NCI-H2107 treated with DMSO at 0.1 percent for 48 hours (cell line): ENCODE measurements around the gene SC5D.

Source experiments
- DNase-seq: peaks from one replicate; lab custom pipeline; 2025; ENCODE audit not compliant: unreplicated experiment; lab: John Stamatoyannopoulos, UW

Gene SC5D, protein sequence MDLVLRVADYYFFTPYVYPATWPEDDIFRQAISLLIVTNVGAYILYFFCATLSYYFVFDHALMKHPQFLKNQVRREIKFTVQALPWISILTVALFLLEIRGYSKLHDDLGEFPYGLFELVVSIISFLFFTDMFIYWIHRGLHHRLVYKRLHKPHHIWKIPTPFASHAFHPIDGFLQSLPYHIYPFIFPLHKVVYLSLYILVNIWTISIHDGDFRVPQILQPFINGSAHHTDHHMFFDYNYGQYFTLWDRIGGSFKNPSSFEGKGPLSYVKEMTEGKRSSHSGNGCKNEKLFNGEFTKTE

GRCh38 chr11:121292495-121293287 is at the start of gene SC5D:
Gene SC5D, plus strand, starts transcription at chr11:121292771. Its CDS starts 10,605 bp downstream, at chr11:121303376.
- DNase-seq = peak; percentile 85

DNA sequence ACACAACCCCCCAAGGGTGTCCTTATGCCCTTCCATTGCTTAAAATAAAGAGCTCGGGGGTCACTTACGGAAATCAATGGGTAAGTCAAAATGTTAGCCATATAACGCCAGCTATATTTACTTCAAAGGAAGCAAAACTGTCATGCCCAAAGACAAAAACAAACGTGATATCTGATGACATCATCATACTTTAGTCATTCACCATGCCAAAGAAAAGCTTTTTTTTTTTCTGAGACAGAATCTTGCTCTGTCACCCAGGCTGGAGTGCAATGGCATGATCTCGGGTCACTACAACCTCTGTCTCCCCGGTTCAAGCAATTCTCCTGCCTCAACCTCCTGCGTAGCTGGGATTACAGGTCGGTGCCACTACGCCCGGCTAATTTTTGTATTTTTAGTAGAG is 47.7 kb upstream of the SC5D start:
- DNase-seq = no peak

- DNase-seq = no peak
Observed at GRCh38 chr11:121246021-121246768, 46.4 kb upstream of the SC5D start.

- DNase-seq = no peak
Observed at GRCh38 chr11:121246769-121247035, 45.9 kb upstream of the SC5D start.

- DNase-seq = no peak
Observed at GRCh38 chr11:121248496-121248895, 44.1 kb upstream of the SC5D start.

DNA sequence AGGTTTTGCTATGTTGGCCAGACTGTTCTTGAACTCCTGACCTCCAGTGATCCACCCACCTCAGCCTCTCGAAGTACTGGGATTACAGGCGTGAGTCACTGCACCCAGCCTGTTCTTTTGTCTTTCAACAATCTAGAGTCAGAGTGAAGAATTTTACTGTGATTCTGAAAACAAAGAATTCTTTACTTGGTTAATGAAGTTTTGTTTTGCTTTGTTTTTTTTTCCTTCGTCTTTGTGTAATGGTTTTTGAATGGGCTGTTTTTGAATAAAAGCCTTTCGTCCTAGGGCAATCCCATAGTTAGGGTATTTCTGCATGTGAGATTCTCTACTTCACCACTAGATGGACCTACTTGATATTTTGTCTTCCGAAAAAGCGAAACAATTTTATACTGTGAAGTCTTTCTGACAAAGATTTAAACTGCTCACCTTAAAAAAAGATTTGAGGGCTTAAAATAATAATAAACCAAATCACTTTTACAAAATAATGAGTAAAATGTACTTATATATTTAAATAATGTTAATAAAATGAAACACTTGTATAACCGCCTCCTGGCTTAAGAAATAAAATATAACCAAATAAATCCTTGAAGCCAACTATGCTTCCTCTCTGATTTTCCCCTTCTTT is 43.4 kb upstream of the SC5D start:
- DNase-seq = peak; percentile 12

- no peak for DNase-seq
Observed at GRCh38 chr11:121250843-121251242, 41.7 kb upstream of the SC5D start.

DNA sequence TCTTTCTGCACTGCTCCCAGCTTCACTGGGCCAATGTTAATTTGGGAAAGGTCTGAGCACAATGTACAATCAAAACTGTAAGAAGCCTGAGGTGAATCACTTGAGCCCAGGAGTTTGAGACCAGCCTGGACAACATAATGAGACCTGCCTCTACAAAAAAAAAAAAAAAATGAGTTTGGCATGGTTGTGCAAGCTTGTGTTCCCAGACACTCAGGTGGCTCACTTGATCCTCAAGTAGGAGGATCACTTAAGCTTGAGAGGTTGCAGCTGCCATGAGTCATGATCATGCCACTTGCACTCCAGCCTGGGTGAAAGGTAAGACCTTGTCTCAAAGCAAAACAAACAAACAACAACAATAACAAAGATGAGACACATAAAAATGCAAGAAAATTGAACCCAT is 38.6 kb upstream of the SC5D start:
- peak; percentile 13 for DNase-seq

- no peak for DNase-seq
Observed at GRCh38 chr11:121254756-121255155, 37.8 kb upstream of the SC5D start.

- DNase-seq = no peak
Observed at GRCh38 chr11:121255473-121256125, 37.0 kb upstream of the SC5D start.

DNA sequence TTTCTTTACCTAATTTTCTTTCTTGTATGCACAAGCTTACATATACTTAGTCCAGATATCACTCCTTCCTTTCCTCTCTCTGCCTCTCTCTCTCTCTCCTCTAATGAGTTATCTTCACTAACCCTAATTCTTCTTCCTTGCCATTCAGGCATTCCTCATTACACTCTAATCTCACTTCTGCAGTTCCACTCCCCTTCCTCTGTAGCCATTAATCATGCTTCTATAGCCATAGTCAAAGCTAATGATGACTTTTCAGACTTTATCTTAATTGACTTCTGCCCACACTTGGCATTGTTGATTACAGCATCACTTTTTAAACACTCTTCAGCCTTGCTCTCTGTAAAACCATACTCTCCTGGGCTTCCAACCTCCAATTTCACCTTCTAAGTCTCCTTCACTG is 35.3 kb upstream of the SC5D start:
- no peak for DNase-seq

GRCh38 chr11:121257976-121258375 is 34.6 kb upstream of the SC5D start:
- DNase-seq = no peak

- no peak for DNase-seq
Observed at GRCh38 chr11:121265586-121265985, 27.0 kb upstream of the SC5D start.

- DNase-seq = no peak
Observed at GRCh38 chr11:121268581-121268980, 24.0 kb upstream of the SC5D start.

DNA sequence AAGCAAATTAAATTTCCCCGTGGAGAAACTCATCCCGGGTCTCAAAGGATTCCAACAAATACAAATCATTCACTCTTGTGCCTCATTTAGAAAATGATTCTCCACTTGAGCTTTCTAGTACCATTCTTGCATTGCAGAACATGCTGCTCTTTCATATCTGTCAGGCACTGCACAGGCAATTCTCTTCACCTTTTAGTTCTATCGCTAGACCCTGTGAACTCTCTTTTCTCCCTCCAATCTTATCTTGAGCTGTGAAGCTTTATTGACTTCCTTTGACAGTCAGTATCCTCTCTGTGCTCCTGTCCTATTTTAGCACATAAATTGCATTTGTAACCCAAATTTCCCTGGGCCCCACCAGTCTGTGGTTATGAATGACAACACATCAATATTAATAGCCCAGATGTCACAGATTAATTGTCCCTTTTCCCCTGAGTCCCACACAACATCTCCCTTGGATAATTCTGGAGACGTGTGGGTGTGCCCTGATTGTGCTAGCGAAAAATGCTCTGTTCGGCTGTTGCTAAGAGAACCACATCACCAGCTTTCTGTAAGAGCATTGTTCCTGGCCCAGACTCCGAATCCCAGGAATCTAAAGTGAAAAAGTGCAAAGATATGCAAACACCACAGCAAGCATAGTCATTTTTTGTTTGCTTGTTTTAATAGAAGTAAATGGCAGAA is 22.4 kb upstream of the SC5D start:
- DNase-seq = no peak

DNA sequence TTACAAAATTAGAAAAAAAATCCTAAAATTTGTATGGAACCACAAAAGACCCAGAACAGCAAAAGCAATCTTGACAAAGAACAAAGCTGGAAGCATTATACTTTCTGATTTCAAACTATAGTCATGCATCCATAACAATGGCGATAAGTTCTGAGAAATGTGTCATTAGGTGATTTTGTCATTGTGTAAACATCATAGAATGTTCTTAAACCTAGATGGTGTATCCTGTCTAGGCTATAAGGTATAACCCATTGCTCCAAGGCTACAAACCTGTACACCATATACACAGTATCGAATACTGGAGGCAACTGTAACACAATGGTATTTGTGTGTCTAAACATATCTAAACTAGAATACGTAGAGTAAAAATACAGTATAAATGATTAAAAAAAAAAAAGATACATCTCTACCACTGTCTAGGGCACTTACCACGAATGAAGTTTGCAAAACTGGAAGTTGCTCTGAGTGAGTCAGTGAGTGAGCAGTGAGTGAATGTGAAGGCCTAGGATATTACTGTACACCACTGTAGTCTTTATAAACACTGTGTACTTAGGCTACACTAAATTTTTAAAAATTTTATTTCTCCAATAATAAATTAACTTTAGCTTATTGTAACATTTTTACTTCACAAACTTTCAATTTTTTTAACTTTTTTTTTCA is 18.1 kb upstream of the SC5D start:
- DNase-seq = no peak

DNA sequence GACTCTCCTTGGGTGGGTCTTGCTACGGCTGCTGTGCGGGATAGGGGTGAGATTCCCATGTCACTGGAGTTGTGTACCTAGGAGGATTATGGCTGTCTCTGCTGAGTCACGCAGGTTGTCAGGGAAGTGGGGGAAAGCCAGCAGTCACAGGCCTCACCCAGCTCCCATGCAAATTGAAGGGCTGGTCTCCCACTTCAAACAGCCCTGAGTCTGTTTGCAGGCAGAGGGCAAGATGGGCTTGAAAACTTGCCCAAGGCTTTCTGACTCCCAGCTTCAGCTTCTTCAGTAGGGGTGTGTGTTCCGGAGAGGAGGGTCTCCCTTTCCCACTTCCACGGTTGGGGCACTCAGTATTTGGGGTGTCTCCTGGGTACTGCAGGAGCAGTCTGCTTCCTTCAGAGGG is 10.9 kb upstream of the SC5D start:
- no peak for DNase-seq

DNA sequence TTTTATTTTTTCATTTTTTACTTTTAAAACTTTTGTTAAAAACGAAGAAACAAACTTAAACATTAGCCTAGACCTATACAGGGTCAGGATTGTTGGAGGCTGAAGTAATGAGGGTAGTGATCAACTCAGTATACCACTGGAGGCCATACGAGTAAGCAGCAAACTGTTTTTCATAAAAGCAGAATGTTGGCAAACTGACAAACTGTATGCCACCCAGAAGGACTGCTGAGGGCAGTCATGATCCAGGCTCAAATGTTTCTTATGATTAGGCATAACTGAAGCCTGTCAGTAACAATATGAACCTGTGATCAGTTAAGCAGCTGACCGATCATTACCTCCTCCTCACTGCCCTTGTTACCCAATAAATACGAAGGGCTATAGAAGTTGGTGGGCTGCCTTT is 10.2 kb upstream of the SC5D start:
- DNase-seq = no peak

- no peak for DNase-seq
Observed at GRCh38 chr11:121282886-121283502, 9.6 kb upstream of the SC5D start.

GRCh38 chr11:121291319-121291718 is 1.3 kb upstream of the SC5D start:
- DNase-seq = no peak
